GM15510 (cell line): Measurements from ENCODE around the gene PPM1F.

ENCODE experiments used
- POLR2A ChIP-seq: IDR thresholded peaks from 3 replicates; pipeline ENCODE4 v1.6.1; 2011; ENCODE audit warnings: borderline replicate concordance; ENCODE audit not compliant: insufficient read length; ENCODE audit errors: extremely low read depth

PPM1F gene

DNA sequence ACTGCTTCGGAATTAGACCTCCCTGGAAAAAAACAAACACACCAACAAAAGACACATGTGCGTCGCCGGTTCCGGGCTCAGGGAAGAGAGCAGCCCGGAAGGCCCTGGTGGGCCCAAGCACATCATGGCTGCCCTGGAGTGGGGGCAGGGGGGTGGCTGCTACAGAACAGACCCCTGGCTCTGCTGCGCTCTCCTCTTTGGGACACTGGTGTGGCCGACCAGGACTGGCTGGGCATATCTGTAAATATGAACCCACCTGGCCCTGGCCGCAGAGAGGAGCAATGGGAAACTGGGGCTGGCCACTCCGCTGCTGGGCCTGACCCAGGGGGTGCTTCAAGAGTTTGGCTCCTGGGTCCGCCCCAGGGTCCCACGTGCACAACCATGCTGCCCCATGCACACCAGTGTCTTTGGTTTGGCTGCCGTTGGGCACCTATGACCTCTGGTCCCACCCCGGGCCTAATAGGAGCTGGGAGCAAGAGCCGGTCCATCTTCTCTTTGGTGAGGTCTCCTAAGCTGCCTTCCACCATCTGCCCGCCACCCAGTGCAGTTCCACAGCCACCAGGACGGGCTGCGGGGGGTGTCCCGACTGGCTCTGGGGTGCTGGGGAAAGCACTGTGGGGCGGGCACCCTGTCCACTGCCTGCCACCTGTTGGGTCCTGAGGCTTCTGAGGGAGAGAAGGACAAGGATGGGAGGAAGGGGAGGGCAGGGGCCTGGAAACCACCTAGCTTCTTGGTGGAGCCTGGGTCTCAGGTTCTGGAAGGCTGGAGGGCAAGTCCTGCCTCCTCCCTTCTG, 30.1 kb downstream of the PPM1F start:
- no peak for TF ChIP-seq POLR2A

- no peak for TF ChIP-seq POLR2A
These were observed 30.9 kb downstream of the PPM1F start for GRCh38 chr22:21921729-21922128.

DNA sequence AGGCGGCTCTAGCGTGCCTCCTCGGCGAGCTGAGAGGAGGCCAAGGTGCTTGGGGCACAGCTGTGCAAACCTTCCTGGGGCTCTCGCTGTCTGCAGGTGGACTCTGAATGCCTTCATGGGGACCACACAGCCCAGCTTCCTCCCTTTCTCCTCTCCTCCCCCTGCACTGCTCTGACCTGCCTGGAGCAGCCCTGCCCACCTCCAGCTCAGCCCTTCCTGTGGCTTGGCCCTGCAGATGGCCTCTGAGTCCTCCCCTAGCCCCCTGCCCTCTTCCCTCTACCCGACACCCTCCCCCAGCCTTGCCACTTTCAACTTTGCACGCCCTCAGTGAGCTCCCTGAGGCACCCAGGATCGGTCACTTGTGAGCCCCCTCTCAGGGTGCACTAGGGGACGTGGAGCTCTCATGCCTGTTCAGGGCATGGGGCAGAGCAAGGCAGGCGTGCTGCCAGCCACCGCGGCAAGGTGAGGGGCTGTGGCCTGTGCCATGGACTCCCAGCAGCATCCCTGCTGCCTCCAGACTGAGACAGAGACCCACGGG, 31.4 kb downstream of the PPM1F start:
- TF ChIP-seq POLR2A = no peak

DNA sequence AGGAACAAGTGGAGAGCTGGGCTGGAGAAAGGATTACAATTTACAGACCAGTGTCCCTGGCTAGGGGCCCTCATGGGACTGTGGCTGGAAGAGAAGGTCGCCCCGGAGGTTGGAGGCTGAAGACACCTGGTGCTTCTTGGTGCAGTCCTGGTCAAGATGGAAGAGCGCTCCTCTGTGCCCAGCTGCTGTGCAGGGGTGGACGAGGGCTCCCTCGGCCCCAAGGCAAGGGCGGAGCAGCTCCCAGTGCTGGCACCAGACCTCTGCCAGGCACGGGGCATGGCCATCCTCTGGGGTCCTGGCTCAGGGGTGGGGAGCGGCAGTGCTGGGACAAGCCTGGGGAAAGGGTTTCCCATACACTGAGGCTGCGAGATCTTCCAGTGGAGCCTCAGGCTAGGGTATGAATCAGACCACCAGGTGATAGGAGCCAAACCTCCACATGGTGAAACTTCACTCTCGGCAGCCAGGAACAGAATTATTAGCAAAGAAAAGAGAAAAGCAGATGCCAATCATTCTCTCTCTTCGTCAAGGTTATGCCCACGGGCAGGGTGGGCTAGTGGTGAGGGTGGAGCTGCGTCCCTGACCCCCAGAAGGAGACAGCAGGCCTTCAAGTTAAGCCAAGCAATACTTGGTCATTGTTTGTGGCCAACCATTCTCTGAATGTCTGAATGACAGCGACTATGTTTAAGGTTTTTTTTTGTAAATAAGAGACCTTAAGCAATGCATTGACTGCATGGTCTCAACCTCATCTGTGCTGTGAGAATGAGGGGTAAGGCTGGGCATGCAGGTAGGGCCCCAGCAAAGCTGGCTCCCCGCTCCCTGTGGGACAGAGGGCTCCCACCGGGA, 32.1 kb downstream of the PPM1F start:
- no peak for TF ChIP-seq POLR2A

DNA sequence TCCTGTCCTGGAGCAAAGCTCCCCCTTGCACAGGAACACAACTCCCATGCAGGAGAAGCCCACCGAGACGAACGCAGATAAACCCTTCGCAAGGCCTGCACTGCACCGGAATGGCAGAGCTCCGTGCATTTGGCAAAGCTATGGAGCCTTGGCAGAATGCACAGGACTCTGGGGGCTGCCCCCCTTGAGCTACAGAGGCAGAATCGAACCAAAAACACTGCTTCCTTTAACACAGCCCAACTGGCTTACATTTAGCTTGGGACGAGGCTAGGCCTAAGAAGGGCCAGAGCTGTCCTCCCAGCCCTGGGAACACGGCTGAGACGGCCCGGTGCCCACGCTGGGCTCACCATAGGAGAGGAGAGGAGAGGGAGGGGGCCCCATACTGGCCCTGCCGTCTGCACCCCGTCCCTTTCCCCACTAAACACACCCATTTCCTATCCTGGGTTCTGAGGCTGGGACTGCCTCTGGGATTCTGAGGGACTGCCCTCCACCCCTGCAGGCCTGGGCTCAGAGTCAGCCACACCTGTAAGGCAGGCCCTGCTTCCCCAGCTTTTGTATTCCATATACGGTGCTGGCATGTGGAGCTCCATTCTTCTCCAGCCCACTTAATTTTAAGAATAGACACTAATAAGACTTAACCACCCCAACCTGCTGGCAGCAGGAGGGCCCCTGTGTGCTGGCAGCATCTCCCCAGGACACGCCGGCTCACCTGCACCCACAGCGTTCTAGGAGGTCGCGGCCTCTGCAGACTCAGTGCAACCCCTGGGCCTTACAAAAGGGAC, 32.9 kb downstream of the PPM1F start:
- no peak for TF ChIP-seq POLR2A

- TF ChIP-seq POLR2A = no peak
These were observed 34.0 kb downstream of the PPM1F start for GRCh38 chr22:21918466-21919185.

- TF ChIP-seq POLR2A = no peak
These were observed 34.7 kb downstream of the PPM1F start for GRCh38 chr22:21917959-21918261.

- TF ChIP-seq POLR2A = no peak
These were observed 35.3 kb downstream of the PPM1F start for GRCh38 chr22:21917181-21917958.

DNA sequence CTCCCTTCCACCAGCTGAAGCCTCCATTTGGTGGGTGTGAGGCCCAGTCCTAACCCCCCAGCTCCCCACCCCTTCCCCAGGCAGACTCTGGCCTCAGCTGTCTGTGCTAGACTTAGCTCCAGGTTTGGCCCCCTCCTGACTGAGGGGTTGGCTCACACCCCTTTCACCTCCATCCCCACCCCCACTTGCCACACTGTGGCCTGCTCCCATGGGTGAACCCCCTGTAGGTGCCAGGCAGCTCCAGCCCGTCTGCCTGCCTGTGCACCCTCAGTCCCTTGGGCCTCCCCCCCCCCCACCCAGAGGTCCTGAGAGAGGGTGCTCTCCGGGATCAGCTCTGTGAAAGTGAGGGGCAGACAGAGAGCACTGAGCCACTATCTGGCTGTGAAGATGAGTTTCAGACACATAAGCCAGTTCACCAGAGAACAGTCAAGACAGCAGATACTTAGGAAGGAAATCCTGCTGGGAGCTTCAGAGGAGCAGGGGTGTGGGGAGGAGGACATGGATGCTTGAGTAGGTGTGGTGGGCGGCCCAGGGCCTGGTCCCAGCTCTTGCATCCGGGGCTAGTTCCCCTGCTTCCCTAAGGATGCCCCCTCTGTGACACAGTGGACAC, 36.2 kb downstream of the PPM1F start:
- TF ChIP-seq POLR2A = no peak

- no peak for TF ChIP-seq POLR2A
These were observed 36.9 kb downstream of the PPM1F start for GRCh38 chr22:21915624-21916308.

- TF ChIP-seq POLR2A = no peak
These were observed 42.8 kb downstream of the PPM1F start for GRCh38 chr22:21909871-21910270.

DNA sequence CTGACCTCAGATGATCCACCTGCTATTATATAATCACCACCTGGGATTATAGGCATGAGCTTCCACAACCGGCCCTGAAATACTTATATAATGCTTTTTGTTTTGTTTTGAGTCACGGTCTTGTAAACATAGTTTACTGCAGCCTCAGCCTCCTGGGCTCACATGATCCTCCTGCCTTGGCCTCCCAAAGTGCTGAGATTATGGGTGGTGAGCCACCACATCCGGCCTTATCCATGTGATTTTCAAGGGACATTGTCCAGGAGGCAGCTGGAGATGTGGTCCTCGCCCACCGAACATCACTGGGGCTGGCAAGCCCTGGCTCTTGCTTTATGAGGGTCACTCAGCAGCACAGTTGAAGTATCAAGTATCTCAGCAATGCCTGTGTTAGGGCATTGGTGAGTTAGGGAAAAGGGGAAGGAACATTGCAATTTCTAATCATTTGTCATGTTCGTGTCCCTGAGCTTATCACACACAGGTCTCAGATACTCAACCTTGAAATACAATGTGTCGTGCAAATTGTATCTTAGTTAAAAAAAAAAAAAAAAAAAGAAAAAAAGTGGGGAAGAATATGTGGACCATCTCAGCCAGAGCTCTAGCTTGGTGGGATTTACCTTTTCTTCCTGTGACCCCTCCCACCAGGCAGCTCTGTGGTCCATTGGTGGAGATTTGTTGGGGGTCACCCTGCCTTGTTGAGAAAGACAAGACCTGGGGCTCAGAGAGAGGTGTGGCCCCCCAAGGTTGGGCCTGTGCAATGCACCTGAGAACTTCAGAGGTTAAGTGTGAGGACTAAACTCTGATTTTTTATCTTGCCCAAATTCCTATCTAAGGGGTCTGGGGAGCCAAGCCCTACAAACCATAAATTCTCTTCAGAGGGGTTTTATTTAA, 44.8 kb downstream of the PPM1F start:
- no peak for TF ChIP-seq POLR2A
